Thyroid gland (tissue), 4 donors: Measurements from ENCODE around the gene SUCLG2. TPM values are rescaled to one million over a fixed set of nuclear protein-coding genes. Genes with fewer than 3 reads are reported as not detected.

Experiments
- DNase-seq, 2 donors: peaks; one replicate each; pipeline ENCODE4 v3.0.0-alpha.2; 2019
- H3K27ac ChIP-seq, 3 donors: fragments of 200-600 bp; sonication (generic); 1 replicate in 2 of 3; 2 replicates in 1 of 3; pipeline ENCODE4 v1.5.1; 2016 to 2019; ENCODE audit warnings: mild to moderate bottlenecking in 1 of 3, moderate library complexity in 1 of 3
- H3K27me3 ChIP-seq: fragments of 200-600 bp; sonication (generic); one replicate; pipeline ENCODE4 v1.5.1; 2019
- H3K36me3 ChIP-seq, 2 donors: fragments of 200-600 bp; sonication (generic); one replicate each; pipeline ENCODE4 v1.5.1; 2016 to 2019
- H3K4me1 ChIP-seq, 2 donors: fragments of 200-600 bp; sonication (generic); one replicate each; pipeline ENCODE4 v1.5.1; 2017 to 2019
- H3K4me3 ChIP-seq, 3 donors: fragments of 200-600 bp; sonication (generic); replicated peaks in 1 of 3; 1 replicate in 2 of 3; 2 replicates in 1 of 3; pipeline ENCODE4 v1.5.1; 2016; ENCODE audit warnings: mild to moderate bottlenecking in 1 of 3
- H3K9me3 ChIP-seq: fragments of 200-600 bp; sonication (generic); one replicate; pipeline ENCODE4 v1.5.1; 2017
- POLR2A ChIP-seq, 2 donors: fragments of 450-650 bp; IDR thresholded peaks; one replicate each; pipeline ENCODE4 v1.6.1; 2017; ENCODE audit warnings: antibody characterized with exemption in 2 of 2, mild to moderate bottlenecking in 2 of 2, moderate library complexity in 1 of 2
- WGBS, 2 donors: methylation state at CpG; one replicate each; pipeline ENCODE4 v1.1.5; 2017; 5-methylcytosine and 5-hydroxymethylcytosine counted together
- intact Hi-C: fragments of 100-400 bp; cut with DNase I; formaldehyde crosslinking; loops from one replicate; pipeline ENCODE4 v1.15.1; 2023
- total RNA-seq, 4 donors: library from RNA; depleted of rRNA; stranded (reverse); fragments of >200 nt; gene quantifications; one replicate each; pipeline ENCODE4 v1.2.3, GENCODE V29; 2016
- TF ChIP-seq, protein P1 (sequence below), 6 experiments: fragments of 200-600 bp in 3 of 6; fragments of 450-650 bp in 3 of 6; sonication (generic) in 3 of 6; IDR thresholded peaks; one replicate each; pipeline ENCODE4 v1.5.1; 2016 to 2019; ENCODE audit warnings: antibody characterized with exemption in 6 of 6, mild to moderate bottlenecking in 2 of 6, inconsistent platforms in 1 of 6, moderate library complexity in 1 of 6

SUCLG2 gene
- total RNA-seq, 4 donors from 2014 or later, result 64.4 to 70.9 (median 70.7) TPM

DNA sequence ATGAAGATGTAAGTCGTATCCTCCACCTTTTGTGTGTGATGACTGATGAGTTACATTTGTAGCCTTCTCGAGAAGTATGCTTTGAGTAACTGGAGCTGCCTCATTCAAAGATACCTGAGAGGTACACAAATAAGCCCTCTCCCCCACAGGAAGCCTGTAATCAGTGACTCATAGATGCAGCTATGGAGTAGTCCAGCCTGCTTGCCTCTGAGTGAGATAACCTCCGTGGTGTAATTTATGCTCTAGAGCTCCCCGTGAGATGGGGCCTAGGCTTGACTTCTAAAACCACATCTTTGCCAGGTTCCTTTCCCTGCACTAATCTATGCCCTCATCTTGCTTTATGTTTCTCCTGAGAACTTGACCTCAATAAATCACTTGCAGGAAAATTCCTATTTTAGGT, 291.7 kb downstream of the SUCLG2 start:
- no peak for DNase-seq
- intact Hi-C loops, result no loop called here
- no peaks in the 10 kb centered on the region for H3K4me1 ChIP-seq
- H3K9me3 ChIP-seq, result no peaks in the 10 kb centered on the region
- H3K4me3 ChIP-seq, result no peak overlapping the region
- H3K27ac ChIP-seq, result no peak overlapping the region
- 51 to 72% methylated on average over 4 of the region's 4 CpGs for WGBS, 2 donors
- no peaks in the 10 kb centered on the region for H3K36me3 ChIP-seq
- no peaks in the 10 kb centered on the region for H3K27me3 ChIP-seq
- TF ChIP-seq, protein P1, sequence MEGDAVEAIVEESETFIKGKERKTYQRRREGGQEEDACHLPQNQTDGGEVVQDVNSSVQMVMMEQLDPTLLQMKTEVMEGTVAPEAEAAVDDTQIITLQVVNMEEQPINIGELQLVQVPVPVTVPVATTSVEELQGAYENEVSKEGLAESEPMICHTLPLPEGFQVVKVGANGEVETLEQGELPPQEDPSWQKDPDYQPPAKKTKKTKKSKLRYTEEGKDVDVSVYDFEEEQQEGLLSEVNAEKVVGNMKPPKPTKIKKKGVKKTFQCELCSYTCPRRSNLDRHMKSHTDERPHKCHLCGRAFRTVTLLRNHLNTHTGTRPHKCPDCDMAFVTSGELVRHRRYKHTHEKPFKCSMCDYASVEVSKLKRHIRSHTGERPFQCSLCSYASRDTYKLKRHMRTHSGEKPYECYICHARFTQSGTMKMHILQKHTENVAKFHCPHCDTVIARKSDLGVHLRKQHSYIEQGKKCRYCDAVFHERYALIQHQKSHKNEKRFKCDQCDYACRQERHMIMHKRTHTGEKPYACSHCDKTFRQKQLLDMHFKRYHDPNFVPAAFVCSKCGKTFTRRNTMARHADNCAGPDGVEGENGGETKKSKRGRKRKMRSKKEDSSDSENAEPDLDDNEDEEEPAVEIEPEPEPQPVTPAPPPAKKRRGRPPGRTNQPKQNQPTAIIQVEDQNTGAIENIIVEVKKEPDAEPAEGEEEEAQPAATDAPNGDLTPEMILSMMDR (IDR thresholded peaks at IDR 0.05), result no peak
- TF ChIP-seq POLR2A (IDR thresholded peaks at IDR 0.05), result no peak

DNA sequence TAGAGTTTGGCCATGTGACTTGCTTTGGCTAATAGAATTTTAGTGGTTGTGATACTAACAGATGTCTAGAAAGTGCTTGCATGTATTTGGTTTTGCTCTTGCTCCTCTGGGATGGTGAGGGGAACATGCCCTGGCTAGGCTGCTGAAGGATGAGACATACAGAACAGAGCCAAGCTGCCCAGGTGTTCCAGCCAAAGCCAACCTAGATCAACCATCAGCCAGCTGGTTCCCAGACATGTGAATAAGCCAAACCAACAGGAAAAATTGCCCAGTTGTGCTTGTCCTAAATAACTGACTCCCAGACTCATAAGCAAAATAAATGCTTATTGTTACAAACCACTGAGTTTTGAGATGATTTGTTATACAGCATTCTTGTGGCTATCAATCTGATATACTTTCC, 292.6 kb downstream of the SUCLG2 start:
- Histone ChIP-seq H3K27me3 (no peaks in the 10 kb centered on the region), H3K4me1 (no peaks in the 10 kb centered on the region), H3K36me3 (no peaks in the 10 kb centered on the region), H3K27ac (no peak overlapping the region), H3K9me3 (no peaks in the 10 kb centered on the region), H3K4me3 (no peak overlapping the region)
- TF ChIP-seq, protein P1 (IDR thresholded peaks at IDR 0.05), result no peak
- no peak for TF ChIP-seq POLR2A (IDR thresholded peaks at IDR 0.05)
- intact Hi-C loops, result no loop called here
- DNase-seq, result no peak

DNA sequence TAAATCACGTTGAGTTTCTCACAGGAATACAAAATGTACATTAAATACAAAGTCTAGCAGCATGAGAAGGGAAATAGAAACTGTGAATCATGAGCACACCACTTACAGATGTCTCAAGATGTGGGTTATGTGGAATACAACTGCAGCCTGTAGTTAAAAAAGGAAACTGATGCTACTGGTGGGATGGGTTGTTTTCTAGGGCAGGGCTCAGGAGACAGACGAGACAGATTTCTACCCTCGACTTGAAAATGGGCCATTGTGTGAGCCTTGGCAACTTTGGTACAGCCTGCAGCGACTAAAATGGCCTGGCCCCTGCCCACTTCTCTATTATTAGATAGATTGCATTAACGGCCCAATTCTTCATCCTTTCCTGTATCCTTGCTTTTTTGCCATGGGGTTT, 293.1 kb downstream of the SUCLG2 start:
- WGBS, 2 donors, result 69 to 79% methylated on average over 5 of the region's 5 CpGs
- TF ChIP-seq, protein P1 (IDR thresholded peaks at IDR 0.05), result no peak
- no peak for TF ChIP-seq POLR2A (IDR thresholded peaks at IDR 0.05)
- H3K27ac ChIP-seq, result no peak overlapping the region
- H3K4me3 ChIP-seq, result no peak overlapping the region
- H3K36me3 ChIP-seq, result no peaks in the 10 kb centered on the region
- no peak for DNase-seq
- intact Hi-C loops, result no loop called here
- H3K4me1 ChIP-seq, result no peaks in the 10 kb centered on the region
- no peaks in the 10 kb centered on the region for H3K27me3 ChIP-seq
- H3K9me3 ChIP-seq, result no peaks in the 10 kb centered on the region

DNA sequence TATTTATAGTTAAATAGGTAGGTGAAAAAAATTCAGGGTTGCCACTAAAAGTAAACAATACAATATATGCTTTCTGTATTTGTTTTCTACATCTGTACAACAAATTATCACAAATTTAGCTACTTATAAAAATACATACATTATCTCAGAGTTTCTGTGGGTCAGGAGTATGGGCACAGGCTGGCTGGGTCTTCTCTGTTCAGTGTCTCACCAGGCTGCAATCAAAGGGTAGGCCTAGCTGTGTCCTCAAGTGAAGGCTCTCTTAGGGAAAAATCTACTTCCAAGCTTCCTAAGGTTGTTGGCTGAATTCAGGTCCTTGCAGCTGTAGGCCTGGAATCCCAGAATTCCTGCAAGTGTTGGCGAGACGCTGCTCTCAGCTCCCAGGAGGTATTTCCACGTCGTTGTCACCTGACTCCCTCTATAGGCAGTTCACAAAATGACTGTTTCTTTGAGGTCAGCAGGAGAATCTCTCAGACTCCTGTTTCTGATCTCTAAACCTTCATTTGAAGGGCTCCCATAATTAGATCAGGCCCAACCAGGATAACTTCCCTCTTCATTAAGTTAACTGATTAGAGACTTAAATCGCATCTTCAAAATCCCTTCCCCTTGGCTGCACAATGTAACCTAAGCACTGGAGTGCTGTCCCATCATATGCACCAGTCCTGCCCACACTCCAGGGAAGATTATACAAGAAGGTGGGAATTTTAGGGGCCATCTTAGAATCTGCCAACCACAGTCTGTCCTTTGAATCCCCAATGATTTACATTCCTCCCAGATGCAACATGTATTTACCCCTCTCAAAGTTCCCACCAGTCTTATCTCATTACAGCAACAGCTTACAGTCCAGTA, 296.6 kb downstream of the SUCLG2 start:
- TF ChIP-seq POLR2A (IDR thresholded peaks at IDR 0.05), result no peak
- TF ChIP-seq, protein P1 (IDR thresholded peaks at IDR 0.05), result no peak

DNA sequence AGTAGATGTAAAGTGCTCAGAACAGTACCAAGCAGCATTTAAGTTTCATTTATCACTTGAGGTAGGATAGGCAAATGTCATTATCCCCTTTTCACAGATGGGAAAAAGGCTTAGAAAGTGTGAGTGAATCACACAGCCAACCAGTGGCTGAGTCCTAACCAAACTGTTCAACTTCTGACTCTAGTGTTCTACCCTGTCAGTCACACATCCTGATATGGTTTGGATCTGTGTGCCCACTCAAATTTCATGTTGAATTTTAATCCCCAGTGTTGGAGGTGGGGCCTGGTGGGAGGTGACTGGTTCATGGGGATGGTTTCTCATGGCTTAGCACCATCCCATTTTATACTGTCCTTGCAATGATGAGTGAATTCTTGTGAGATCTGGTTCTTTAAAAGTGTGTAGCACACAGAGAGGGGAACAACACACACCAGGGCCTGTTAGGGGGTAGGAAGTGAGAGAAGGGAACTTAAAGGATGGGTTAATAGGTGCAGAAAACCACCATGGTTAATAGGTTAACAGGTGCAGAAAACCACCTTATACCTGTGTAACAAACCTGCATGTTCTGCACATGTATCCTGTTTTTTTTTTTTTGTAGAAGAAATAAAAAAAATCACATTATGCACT, 304.7 kb downstream of the SUCLG2 start:
- H3K4me1 ChIP-seq, result no peaks in the 10 kb centered on the region
- no peak overlapping the region for H3K4me3 ChIP-seq
- TF ChIP-seq, protein P1 (IDR thresholded peaks at IDR 0.05), result no peak
- no peak for TF ChIP-seq POLR2A (IDR thresholded peaks at IDR 0.05)
- H3K27me3 ChIP-seq, result no peaks in the 10 kb centered on the region
- H3K36me3 ChIP-seq, result no peaks in the 10 kb centered on the region
- H3K27ac ChIP-seq, result no peak overlapping the region
- DNase-seq, result no peak
- H3K9me3 ChIP-seq, result no peaks in the 10 kb centered on the region
- intact Hi-C loops, result no loop called here

More for the DNA sequence above, 296.6 kb downstream of the SUCLG2 start:
- 15 to 20% methylated on average over 5 of the region's 5 CpGs for WGBS, 2 donors
- intact Hi-C loops, result no loop called here
- Histone ChIP-seq H3K27me3 (no peaks in the 10 kb centered on the region), H3K4me3 (no peak overlapping the region), H3K9me3 (no peaks in the 10 kb centered on the region), H3K36me3 (no peaks in the 10 kb centered on the region), H3K4me1 (no peaks in the 10 kb centered on the region), H3K27ac (no peak overlapping the region)
- no peak for DNase-seq
